NCI-H2196 treated with DMSO at 0.1 percent for 48 hours (cell line): ENCODE results near the gene LRRC7.

Source experiments
- DNase-seq: peaks from one replicate; lab custom pipeline; 2025; ENCODE audit not compliant: unreplicated experiment; lab: John Stamatoyannopoulos, UW

The LRRC7 gene

GRCh38 chr1:69587391-69587790 lies 19.7 kb downstream of the LRRC7 start:
- DNase-seq: no peak

- DNase-seq: no peak
These were observed 22.1 kb downstream of the LRRC7 start for GRCh38 chr1:69589799-69590198.

- no peak for DNase-seq
These were observed 24.6 kb downstream of the LRRC7 start for GRCh38 chr1:69592341-69592740.

- DNase-seq: no peak
These were observed 27.8 kb downstream of the LRRC7 start for GRCh38 chr1:69595486-69595885.

GRCh38 chr1:69611316-69611715 lies 43.6 kb downstream of the LRRC7 start:
- no peak for DNase-seq

- DNase-seq: no peak
These were observed 45.7 kb downstream of the LRRC7 start for GRCh38 chr1:69613414-69613813.

- DNase-seq: no peak
These were observed 71.0 kb downstream of the LRRC7 start for GRCh38 chr1:69638673-69639072.

- DNase-seq: no peak
These were observed 71.4 kb downstream of the LRRC7 start for GRCh38 chr1:69639159-69639558.

GRCh38 chr1:69643266-69643665 lies 75.5 kb downstream of the LRRC7 start:
- no peak for DNase-seq

GRCh38 chr1:69645477-69645876 lies 77.8 kb downstream of the LRRC7 start:
- no peak for DNase-seq

- peak; percentile 6 for DNase-seq
These were observed 80.8 kb downstream of the LRRC7 start for GRCh38 chr1:69648486-69648885.

- no peak for DNase-seq
These were observed 81.8 kb downstream of the LRRC7 start for GRCh38 chr1:69649383-69649990.

GRCh38 chr1:69650779-69651178 lies 83.1 kb downstream of the LRRC7 start:
- DNase-seq: no peak

- DNase-seq: no peak
These were observed 83.9 kb downstream of the LRRC7 start for GRCh38 chr1:69651656-69652055.

GRCh38 chr1:69657971-69658370 lies 90.2 kb downstream of the LRRC7 start:
- no peak for DNase-seq

- no peak for DNase-seq
These were observed 94.0 kb downstream of the LRRC7 start for GRCh38 chr1:69661686-69662085.

GRCh38 chr1:69662321-69662720 lies 94.6 kb downstream of the LRRC7 start:
- DNase-seq: no peak

- DNase-seq: no peak
These were observed 103.8 kb downstream of the LRRC7 start for GRCh38 chr1:69671363-69672010.

GRCh38 chr1:69673321-69673720 lies 105.6 kb downstream of the LRRC7 start:
- DNase-seq: peak; percentile 18

- no peak for DNase-seq
These were observed 112.2 kb downstream of the LRRC7 start for GRCh38 chr1:69679965-69680364.

- no peak for DNase-seq
These were observed 118.8 kb downstream of the LRRC7 start for GRCh38 chr1:69686367-69686984.

- DNase-seq: no peak
These were observed 120.5 kb downstream of the LRRC7 start for GRCh38 chr1:69688193-69688592.

- DNase-seq: no peak
These were observed 123.5 kb downstream of the LRRC7 start for GRCh38 chr1:69691179-69691578.
